Measurements from ENCODE around the gene AGPAT2.
"Not testable (repeated sequence)": the region's sequence is repeated elsewhere in the genome, so short reads cannot be mapped to it uniquely, and the experiment has no call there.

The AGPAT2 gene

GRCh38 chr9:136643596-136644342 lies 43.5 kb downstream of the AGPAT2 start:
- no peak for DNase-seq

DNA sequence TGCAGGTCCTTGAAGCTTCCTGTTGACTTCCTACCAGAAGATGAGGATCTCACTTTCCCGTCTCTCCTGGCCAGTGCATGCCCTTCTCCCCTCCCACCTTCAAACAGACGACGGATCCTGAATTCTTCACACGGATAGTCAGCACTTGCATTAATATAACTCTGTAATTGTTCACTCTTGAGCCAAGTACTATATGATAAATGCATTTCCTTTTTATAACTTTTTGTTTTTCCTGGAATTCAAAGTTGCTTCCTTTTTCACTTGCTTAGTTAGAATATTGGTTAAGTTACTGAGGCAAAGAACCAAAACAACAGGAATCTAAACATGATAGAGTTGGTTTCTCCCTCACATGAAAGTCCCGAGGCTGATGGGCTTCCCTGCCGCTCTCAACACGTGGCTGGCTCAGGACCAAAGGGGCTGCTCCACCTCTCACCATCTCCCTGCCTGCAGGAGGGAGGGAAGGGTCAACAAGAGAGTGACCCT lies 44.8 kb downstream of the AGPAT2 start:
- DNase-seq: no peak

GRCh38 chr9:136640171-136641111 lies 46.8 kb downstream of the AGPAT2 start:
- DNase-seq: no peak

DNA sequence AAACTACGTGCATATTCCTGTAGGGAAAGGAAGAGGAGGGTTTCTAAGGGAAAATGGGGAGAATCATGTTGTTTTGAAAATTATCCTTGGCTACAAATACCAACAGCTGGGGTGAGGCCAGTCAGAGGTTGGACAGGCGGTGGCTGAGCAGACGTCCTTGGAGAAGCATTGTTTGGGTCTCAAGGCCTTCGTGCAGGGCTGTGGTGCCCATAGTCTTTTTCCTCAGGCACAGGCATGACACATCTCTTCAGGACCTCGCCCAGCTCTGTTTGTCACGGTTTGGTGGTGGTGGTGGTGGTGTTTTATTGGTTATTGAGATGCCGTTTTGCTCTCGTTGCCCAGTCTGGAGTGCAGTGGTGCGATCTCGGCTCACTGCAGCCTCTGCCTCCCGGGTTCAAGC lies 52.4 kb downstream of the AGPAT2 start:
- no peak for DNase-seq

- not testable (repeated sequence) for DNase-seq
These were observed 54.7 kb downstream of the AGPAT2 start for GRCh38 chr9:136632491-136633106.

GRCh38 chr9:136632072-136632471 lies 55.2 kb downstream of the AGPAT2 start:
- not testable (repeated sequence) for DNase-seq

DNA sequence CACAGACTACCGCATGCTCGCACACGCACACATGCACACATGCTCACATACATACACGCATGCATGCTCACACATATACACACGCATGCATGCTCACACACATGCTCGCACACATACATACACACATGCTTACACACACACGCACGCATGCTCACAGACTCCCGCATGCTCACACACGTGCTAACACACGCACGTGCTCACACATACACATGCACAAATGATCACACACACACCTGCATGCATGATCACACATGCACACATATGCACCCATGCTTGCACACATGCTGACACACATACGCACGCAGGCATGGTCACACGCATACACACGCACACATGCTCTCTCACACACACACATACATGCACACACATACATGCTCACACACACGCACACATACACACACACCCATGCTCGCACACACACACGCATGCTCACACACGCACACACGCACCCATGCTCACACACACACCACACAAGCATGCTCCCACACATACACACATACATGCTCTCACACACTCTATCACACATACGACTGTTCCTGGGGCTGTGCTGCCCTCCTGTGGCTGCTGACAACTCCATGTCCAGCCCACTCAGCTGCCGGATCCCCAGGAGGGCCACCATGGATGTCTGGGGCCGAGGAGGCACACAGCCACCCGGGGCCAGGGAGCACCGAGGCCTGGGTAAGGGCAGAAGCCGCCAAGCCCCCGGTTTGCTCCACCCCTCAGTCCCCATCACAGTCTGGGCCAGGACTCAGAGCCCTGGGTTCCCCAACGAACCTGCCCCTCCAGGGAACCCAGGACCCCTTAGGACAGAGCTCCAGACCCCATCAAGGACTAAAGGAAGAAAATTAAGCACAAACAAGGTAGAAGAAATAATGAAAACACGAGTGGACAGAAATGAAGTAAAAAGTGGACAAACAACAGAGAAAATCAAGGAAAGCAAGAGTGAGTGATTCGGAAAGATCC lies 55.9 kb downstream of the AGPAT2 start:
- DNase-seq: no peak

GRCh38 chr9:136630662-136630992 lies 56.6 kb downstream of the AGPAT2 start:
- no peak for DNase-seq

- DNase-seq: no peak
These were observed 57.2 kb downstream of the AGPAT2 start for GRCh38 chr9:136629879-136630661.

DNA sequence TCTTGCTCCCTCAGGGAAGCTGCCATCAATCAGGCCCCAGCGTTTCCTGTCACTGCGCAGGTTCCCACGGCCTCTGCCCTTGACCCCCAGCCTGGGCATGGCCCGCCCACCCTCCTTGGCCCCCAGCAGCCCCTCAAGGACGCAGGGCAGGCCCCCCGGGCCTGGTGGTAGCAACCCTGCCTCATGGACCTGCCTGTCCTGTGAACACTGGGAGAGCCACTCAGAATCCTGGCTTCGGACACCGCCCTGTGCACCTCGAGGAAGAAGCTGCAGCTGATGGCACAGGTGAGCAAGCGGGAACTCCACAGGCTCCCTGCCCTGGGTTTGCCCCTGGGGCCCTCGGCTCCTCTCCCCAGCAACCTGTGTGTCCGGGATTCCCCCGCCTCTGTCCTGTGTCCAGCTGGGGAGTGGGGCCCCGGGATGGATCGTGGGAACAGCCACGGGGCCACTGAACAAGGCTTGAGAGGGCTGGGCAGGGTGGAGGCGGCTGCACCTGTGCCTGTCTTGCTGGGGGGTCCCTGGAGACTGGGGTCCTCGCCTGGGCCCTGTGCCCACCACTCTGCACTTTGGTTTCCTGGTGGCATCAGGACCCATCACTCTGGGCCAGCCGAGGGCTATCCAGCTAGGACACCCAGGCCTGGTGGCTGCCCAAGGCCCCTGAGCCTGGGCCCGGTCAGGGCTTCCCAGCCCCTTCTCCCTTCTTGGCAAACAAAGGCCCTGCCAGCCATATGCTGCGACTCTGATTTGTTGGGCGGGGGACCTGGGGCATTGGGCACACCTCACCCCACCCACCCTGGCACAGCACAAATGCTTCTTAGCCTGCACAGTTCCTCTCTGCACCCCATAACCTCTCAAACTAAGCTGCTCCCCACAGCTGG lies 58.0 kb downstream of the AGPAT2 start:
- DNase-seq: no peak

DNA sequence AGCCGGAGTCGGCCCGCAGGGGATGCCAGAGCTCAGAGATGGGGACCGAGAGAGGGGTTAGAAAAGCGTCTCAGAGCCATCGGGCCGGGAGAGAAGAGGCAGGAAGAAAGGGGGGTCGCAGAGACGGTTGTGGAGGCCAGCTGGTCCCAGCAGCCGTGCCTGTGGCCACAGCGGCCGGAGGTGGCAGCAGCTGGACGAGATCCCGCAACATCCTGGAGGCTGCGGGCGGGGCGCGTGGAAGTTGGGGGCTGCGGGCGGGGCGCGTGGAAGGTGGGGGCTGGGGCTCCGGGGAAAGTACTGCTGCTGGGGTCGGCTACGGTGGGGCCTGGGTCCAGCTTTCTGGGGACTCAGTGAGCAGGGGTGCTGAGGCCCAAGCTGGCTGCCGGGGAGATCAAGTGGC lies 59.0 kb downstream of the AGPAT2 start:
- no peak for DNase-seq

GRCh38 chr9:136627703-136628102 lies 59.6 kb downstream of the AGPAT2 start:
- no peak for DNase-seq

DNA sequence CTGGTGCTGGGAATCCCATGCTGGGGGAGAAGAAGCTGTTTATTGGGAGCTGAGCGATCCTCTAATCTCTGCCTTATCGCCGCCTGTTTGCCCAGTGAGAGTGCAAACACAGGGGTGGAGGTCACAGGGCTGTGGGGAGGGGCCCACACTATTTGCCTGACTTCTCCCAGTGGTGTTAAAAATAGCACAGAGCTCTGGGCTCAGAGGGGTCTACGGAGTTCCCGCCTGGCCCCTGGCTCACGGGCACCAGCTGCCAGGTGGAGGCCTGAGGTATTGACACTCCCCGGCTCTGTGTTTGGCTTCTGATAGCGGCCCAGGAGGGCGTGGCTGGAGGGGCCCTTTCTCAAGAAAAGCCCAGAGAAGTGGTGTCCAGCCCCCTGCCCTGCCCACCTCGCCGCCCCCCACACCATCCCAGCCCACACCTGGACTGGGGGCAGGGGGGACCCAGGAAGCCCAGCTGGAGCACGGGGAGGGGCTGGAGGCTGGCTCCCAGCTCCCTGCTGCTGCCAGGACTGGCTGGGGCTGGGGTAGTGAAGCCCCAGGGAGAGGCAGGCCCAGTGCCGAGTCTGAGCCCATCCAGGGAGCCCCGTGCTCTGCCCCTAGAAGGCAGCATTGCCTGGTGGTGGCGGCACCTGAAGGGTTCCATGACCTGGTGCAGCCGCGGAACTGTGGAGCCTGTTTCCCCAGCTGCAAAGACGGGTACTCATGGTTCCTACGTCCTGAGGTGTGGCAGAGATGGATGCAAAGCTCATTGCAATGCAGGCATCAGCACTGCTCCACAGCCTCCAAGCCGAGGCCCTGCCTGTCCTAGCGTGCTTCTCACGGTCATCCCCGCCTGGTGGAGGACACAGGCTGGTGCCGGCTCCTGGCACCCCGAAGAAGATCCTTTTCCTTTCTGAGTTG lies 60.3 kb downstream of the AGPAT2 start:
- DNase-seq: no peak

GRCh38 chr9:136626066-136626725 lies 61.1 kb downstream of the AGPAT2 start:
- DNase-seq: no peak

- no peak for DNase-seq
These were observed 61.9 kb downstream of the AGPAT2 start for GRCh38 chr9:136625101-136626065.

DNA sequence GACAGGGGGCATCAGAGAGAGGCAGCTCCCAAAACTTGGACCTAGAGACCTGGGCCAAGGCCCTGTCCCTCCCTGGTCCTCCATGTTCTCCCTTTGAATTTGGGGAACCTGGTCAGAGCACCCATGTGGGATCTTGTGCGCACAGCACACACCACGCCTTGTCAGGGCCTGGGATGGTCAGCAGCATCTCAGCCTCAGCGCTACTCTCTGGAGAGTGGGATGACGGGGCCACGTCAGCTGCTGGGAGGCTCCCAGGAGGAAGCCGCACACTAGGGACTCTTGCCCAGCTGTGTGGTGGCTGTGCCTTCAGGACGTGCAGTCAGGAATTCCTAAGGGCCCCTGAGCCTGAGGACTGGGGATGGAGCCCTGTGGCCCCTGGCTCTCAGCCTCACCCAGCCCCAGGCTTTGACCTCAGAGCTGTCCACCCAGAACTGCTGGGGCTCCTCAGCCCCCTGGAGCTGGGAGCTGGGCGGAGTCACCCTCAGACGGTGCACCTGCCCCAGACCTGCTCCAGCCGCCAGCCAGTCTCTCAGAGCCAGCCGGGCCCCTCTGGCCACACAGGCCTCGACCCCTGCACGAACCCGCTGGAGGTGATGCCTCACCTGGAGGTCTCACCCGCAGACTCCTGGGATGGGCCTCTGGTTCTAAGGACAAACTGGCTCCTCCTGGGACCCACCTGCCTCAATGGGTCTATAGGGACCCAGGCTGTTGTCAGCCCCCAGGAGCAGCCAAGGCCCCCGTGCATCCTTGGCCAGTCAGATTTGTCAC lies 62.9 kb downstream of the AGPAT2 start:
- no peak for DNase-seq

DNA sequence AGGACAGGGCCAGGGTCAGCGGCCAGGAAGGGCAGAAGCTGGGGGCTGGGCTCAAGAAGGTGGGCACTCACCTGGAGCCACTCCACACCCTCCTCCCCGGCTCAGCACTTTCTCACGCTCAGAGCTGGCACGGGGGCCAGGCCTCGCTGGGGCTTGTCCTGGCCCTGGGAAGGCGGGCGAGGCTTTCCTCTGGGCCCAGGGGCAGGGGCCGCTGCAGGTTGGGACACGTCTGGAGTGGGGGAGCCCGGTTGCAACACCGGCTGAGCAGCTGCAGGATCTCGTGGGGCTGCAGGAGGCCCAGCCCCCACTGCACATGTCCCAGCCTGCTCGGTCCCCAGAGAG lies 63.4 kb downstream of the AGPAT2 start:
- no peak for DNase-seq
